Measurements from ENCODE around the gene KRTAP6-3. TPM values are rescaled to one million over a fixed set of nuclear protein-coding genes. Genes with fewer than 3 reads are reported as not detected.

KRTAP6-3 gene
- total RNA-seq, 2 experiments from 2014 or later, result not detected

GRCh38 chr21:30628109-30628508 lies 35.9 kb downstream of the KRTAP6-3 start:
- Mint-ChIP-seq H3K4me3 (no peak overlapping the region), H3K4me1 (ENCODE audit: low read depth) (no peaks in the 10 kb centered on the region), H3K36me3 (ENCODE audit: low read depth) (no peaks in the 10 kb centered on the region), H3K27ac (no peak overlapping the region), H3K27me3 (peaks cover 3% of the 10 kb centered on the region), H3K9me3 (peaks cover 3% of the 10 kb centered on the region)
- POLR2A ChIA-PET, result no interaction called here
- CTCF ChIA-PET, result no interaction called here
- intact Hi-C loops (cut with DNase I, micrococcal nuclease), result no loop called here
- Histone ChIP-seq H3K9me3 (ENCODE audit: control insufficient read depth in 1 of 2, insufficient read depth in 1 of 2, low read length in 2 of 2) (peaks cover 0 to 4% of the 10 kb centered on the region in 2 experiments), H3K27ac (ENCODE audit: low read depth in 1 of 2, low read length in 2 of 2) (no peak overlapping the region), H3K27me3 (ENCODE audit: control insufficient read depth in 1 of 2, insufficient read depth in 2 of 2, low read length in 2 of 2) (no peaks in the 10 kb centered on the region), H3K4me1 (ENCODE audit: insufficient read depth, low read length) (no peaks in the 10 kb centered on the region), H3K4me3 (ENCODE audit: low read length) (no peak overlapping the region), H3K36me3 (ENCODE audit: insufficient read depth, low read length) (no peaks in the 10 kb centered on the region)
- DNase-seq (no peak), ATAC-seq (ENCODE audit: poor library complexity) (no peak)
- no peak for TF ChIP-seq CTCF (IDR thresholded peaks at IDR 0.05)

GRCh38 chr21:30629200-30629599 lies 37.0 kb downstream of the KRTAP6-3 start:
- POLR2A ChIA-PET, result no interaction called here
- H3K4me3 ChIP-seq (ENCODE audit: low read length), result no peak overlapping the region
- DNase-seq, result no peak

GRCh38 chr21:30634906-30635305 lies 42.7 kb downstream of the KRTAP6-3 start, which contains the start of gene KRTAP20-2:
TSS of gene KRTAP20-2 (plus strand) at chr21:30635206. CDS start at chr21:30635264, 58 bp downstream.
- no peaks in the 10 kb centered on the region for H3K36me3 ChIP-seq (ENCODE audit: insufficient read depth, low read length)
- Mint-ChIP-seq H3K27me3 (no peaks in the 10 kb centered on the region), H3K4me1 (ENCODE audit: low read depth) (no peaks in the 10 kb centered on the region), H3K36me3 (ENCODE audit: low read depth) (no peaks in the 10 kb centered on the region), H3K27ac (no peak within 1 kb of the TSS), H3K9me3 (no peaks in the 10 kb centered on the region), H3K4me3 (no peak within 1 kb of the TSS)
- H3K27ac ChIP-seq (ENCODE audit: low read depth in 1 of 2, low read length in 2 of 2), result no peak within 1 kb of the TSS
- no peak within 1 kb of the TSS for H3K4me3 ChIP-seq (ENCODE audit: low read length)
- no peak for TF ChIP-seq CTCF (IDR thresholded peaks at IDR 0.05)
- ATAC-seq (ENCODE audit: poor library complexity) (no peak), DNase-seq (no peak)
- no peaks in the 10 kb centered on the region for H3K9me3 ChIP-seq (ENCODE audit: control insufficient read depth in 1 of 2, insufficient read depth in 1 of 2, low read length in 2 of 2)
- H3K4me1 ChIP-seq (ENCODE audit: insufficient read depth, low read length), result no peaks in the 10 kb centered on the region
- ChIA-PET CTCF (no interaction called here), POLR2A (no interaction called here)
- intact Hi-C loops (cut with DNase I, micrococcal nuclease), result no loop called here
- H3K27me3 ChIP-seq (ENCODE audit: control insufficient read depth in 1 of 2, insufficient read depth in 2 of 2, low read length in 2 of 2), result no peaks in the 10 kb centered on the region

More at GRCh38 chr21:30629200-30629599, 37.0 kb downstream of the KRTAP6-3 start:
- Mint-ChIP-seq H3K4me3 (no peak overlapping the region), H3K27ac (no peak overlapping the region), H3K27me3 (no peaks in the 10 kb centered on the region), H3K9me3 (peaks cover 3% of the 10 kb centered on the region), H3K36me3 (ENCODE audit: low read depth) (no peaks in the 10 kb centered on the region), H3K4me1 (ENCODE audit: low read depth) (no peaks in the 10 kb centered on the region)
- Histone ChIP-seq H3K36me3 (ENCODE audit: insufficient read depth, low read length) (no peaks in the 10 kb centered on the region), H3K4me1 (ENCODE audit: insufficient read depth, low read length) (no peaks in the 10 kb centered on the region), H3K27me3 (ENCODE audit: control insufficient read depth in 1 of 2, insufficient read depth in 2 of 2, low read length in 2 of 2) (no peaks in the 10 kb centered on the region), H3K27ac (ENCODE audit: low read depth in 1 of 2, low read length in 2 of 2) (no peak overlapping the region), H3K9me3 (ENCODE audit: control insufficient read depth in 1 of 2, insufficient read depth in 1 of 2, low read length in 2 of 2) (peaks cover 0 to 4% of the 10 kb centered on the region in 2 experiments)
- CTCF ChIA-PET, result no interaction called here
- no peak for TF ChIP-seq CTCF (IDR thresholded peaks at IDR 0.05)
- intact Hi-C loops (cut with DNase I, micrococcal nuclease), result no loop called here
- ATAC-seq (ENCODE audit: poor library complexity), result no peak
